ENCODE data around the gene GAS6. TPM values are rescaled to one million over a fixed set of nuclear protein-coding genes. Genes with fewer than 3 reads are reported as not detected.
A peak's percentile ranks its signal among the peaks of the same experiment; 100 is the strongest.
"Not testable (repeated sequence)": the region's sequence is repeated elsewhere in the genome, so short reads cannot be mapped to it uniquely, and the experiment has no call there.

The GAS6 gene
- total and polyA plus RNA-seq, 11 donors: 96.7 to 438 (median 183) TPM

DNA sequence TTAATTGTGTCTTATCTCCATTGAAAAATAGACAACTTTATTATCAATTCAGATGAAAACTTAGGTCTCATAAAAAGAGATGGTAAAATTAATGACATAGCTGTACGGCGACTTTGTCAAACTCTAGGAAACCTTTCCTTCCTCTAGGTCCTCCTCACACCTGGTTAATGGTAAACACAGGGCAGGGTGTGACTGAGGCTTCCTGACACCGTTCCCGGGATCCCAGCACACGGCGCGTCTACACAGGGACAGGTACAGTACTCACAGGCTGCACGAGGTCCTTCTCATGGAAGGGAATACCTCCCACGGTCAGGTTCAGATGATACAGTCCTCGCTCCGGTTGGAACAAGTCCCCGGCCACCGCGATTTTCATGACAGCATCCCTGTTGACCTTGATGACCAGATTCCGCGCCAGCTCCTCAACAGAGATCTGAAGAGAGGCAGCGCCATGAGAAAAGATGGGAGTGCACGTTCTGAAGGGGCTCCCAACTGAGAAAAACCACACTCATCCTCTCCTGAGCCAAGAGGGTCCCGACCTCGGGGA, 35.5 kb downstream of the GAS6 start:
- ATAC-seq (no peak), DNase-seq (peak in 1 of 5 donors; percentile 39)
- H3K4me1 ChIP-seq: no peaks in the 10 kb centered on the region
- intact Hi-C loops (cut with DNase I): no loop called here
- peaks cover 0 to 78% (median 65%) of the 10 kb centered on the region in 9 donors for H3K36me3 ChIP-seq
- no peaks in the 10 kb centered on the region for H3K27me3 ChIP-seq
- 94 to 96% (median 95%) methylated on average over 20 of the region's 20 CpGs for WGBS, 4 donors
- no peaks in the 10 kb centered on the region for H3K9me3 ChIP-seq
- TF ChIP-seq, protein P1, sequence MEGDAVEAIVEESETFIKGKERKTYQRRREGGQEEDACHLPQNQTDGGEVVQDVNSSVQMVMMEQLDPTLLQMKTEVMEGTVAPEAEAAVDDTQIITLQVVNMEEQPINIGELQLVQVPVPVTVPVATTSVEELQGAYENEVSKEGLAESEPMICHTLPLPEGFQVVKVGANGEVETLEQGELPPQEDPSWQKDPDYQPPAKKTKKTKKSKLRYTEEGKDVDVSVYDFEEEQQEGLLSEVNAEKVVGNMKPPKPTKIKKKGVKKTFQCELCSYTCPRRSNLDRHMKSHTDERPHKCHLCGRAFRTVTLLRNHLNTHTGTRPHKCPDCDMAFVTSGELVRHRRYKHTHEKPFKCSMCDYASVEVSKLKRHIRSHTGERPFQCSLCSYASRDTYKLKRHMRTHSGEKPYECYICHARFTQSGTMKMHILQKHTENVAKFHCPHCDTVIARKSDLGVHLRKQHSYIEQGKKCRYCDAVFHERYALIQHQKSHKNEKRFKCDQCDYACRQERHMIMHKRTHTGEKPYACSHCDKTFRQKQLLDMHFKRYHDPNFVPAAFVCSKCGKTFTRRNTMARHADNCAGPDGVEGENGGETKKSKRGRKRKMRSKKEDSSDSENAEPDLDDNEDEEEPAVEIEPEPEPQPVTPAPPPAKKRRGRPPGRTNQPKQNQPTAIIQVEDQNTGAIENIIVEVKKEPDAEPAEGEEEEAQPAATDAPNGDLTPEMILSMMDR (IDR thresholded peaks at IDR 0.05): no peak
- TF ChIP-seq POLR2A (IDR thresholded peaks at IDR 0.05): no peak
- no peak overlapping the region for H3K27ac ChIP-seq
- no peak overlapping the region for H3K4me3 ChIP-seq

DNA sequence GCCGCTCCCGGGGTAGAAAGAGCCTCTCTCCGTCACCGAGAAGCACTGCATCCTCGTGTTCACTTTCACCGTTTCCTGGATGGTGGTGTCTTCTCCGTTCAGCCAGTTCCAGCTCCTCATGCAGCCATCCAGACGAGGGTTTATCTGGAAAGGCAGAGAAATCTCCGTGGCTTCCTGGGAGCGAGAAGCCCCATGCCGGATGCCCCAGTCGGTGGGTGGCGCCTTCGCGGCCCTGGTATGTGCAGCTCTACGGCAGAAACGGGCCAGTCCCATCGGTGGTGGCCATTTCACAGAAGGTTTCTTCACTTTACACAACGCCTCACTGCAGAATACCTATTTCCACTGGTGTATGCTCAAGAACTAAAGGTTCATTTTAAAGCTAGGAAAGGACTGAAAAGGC, 36.9 kb downstream of the GAS6 start:
- Histone ChIP-seq H3K27me3 (no peaks in the 10 kb centered on the region), H3K9me3 (no peaks in the 10 kb centered on the region), H3K4me1 (peaks cover under 1 to 8% (median 5%) of the 10 kb centered on the region in 12 donors), H3K36me3 (peaks cover 4 to 77% (median 65%) of the 10 kb centered on the region in 9 donors), H3K4me3 (no peak overlapping the region), H3K27ac (no peak overlapping the region)
- 89 to 92% (median 91%) methylated on average over 19 of the region's 19 CpGs for WGBS, 4 donors
- no peak for TF ChIP-seq POLR2A (IDR thresholded peaks at IDR 0.05)
- TF ChIP-seq, protein P1 (IDR thresholded peaks at IDR 0.05): no peak
- intact Hi-C loops (cut with DNase I): no loop called here
- ATAC-seq (no peak), DNase-seq (peak in 1 of 5 donors; percentile 48)

DNA sequence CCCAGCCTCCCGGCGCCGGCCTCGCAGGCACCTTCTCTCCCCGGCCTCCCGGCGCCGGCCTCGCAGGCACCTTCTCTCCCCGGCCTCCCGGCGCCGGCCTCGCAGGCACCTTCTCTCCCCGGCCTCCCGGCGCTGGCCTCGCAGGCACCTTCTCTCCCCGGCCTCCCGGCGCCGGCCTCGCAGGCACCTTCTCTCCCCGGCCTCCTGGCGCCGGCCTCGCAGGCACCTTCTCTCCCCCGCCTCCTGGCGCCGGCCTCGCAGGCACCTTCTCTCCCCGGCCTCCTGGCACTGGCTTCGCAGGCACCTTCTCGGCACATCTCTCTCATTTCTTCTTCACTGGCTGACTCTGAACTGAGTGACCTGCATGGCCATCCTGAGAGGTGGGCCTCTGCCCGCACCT, 37.4 kb downstream of the GAS6 start:
- Histone ChIP-seq H3K4me1 (peaks cover 6 to 14% (median 10%) of the 10 kb centered on the region in 12 donors), H3K36me3 (peaks cover 4 to 78% (median 66%) of the 10 kb centered on the region in 9 donors)
- H3K4me3 ChIP-seq; intact Hi-C loops (cut with DNase I); H3K27ac ChIP-seq; H3K9me3 ChIP-seq; DNase-seq; ATAC-seq; H3K27me3 ChIP-seq: not testable (repeated sequence)
- WGBS, 4 donors: 90 to 94% (median 91%) methylated on average over 23 to 35 of the region's 35 CpGs

DNA sequence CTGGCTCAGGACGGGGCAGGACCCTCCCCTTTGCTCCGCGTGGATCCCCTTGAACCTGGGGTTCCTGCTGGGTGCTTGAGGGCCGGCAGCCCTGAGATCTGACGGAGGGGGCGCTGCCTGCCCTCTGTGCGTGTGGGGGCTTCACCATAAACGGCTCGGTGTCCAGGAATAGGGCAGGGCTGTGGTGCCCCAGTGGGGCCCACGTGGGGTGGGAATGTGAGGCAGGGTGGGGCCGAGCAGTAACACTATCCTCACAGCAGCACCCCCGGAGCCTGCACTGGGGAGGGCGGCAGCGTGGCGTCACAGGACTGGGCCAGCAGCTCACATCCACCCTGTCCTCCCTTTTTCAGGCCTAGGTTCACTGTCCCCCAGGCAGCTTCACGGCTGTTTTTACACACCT, 38.0 kb downstream of the GAS6 start:
- DNase-seq (no peak), ATAC-seq (no peak)
- 76 to 80% (median 77%) methylated on average over 11 to 16 of the region's 16 CpGs for WGBS, 4 donors
- peaks cover 4 to 72% (median 62%) of the 10 kb centered on the region in 9 donors for H3K36me3 ChIP-seq
- no peaks in the 10 kb centered on the region for H3K27me3 ChIP-seq
- TF ChIP-seq POLR2A (IDR thresholded peaks at IDR 0.05): no peak
- TF ChIP-seq, protein P1 (IDR thresholded peaks at IDR 0.05): no peak
- H3K4me3 ChIP-seq: no peak overlapping the region
- no peaks in the 10 kb centered on the region for H3K9me3 ChIP-seq
- peaks cover 10 to 20% (median 16%) of the 10 kb centered on the region in 12 donors for H3K4me1 ChIP-seq
- H3K27ac ChIP-seq: no peak overlapping the region
- intact Hi-C loops (cut with DNase I): no loop called here

DNA sequence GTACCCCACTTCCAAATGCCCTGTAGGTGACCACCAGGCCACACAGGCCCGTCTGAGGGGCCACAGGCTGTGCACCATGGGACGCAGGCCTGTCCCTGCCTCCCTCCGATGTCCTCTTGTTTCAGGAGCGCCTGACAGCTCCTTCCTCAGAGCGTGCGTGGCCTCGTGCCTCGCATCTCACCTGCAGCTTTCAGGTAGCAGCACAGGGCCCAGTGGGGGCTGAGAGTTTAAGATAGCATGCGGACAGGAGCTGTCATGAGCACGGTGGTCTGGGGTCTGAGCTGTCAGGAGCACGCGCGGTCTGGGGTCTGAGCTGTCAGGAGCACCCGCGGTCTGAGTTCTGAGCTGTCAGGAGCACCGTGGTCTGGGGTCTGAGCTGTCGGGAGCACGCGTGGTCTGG, 40.1 kb downstream of the GAS6 start:
- 95 to 96% (median 96%) methylated on average over 14 to 19 of the region's 19 CpGs for WGBS, 4 donors
- DNase-seq (no peak), ATAC-seq (no peak)
- no peak for TF ChIP-seq POLR2A (IDR thresholded peaks at IDR 0.05)
- TF ChIP-seq, protein P1 (IDR thresholded peaks at IDR 0.05): no peak
- intact Hi-C loops (cut with DNase I): loop anchor here in 3 of 10 donors (5.0 kb wide), 1 partner anchor 39 kb away; the partner anchor contains the start of gene GAS6 (in 3 of the 3)
- Histone ChIP-seq H3K9me3 (no peaks in the 10 kb centered on the region), H3K27me3 (no peaks in the 10 kb centered on the region), H3K4me1 (peaks cover 19 to 40% (median 36%) of the 10 kb centered on the region in 12 donors), H3K36me3 (peaks cover 4 to 68% (median 62%) of the 10 kb centered on the region in 9 donors), H3K27ac (no peak overlapping the region), H3K4me3 (no peak overlapping the region)
